NB4 (cell line): ENCODE measurements around the gene PCDHGA10.

Experiments
- DNase-seq: peaks from one replicate; pipeline ENCODE4 v3.0.0; 2010; ENCODE audit warnings: low read depth
- H3K4me3 ChIP-seq: one replicate; pipeline ENCODE4 v1.5.1; 2011; ENCODE audit warnings: mild to moderate bottlenecking, low read depth, low read length, moderate library complexity
- CTCF ChIP-seq: IDR thresholded peaks from one replicate; pipeline ENCODE4 v1.5.1; 2012; ENCODE audit warnings: low read depth, low read length
- MAX ChIP-seq: IDR thresholded peaks from 2 replicates; pipeline ENCODE4 v1.6.1; 2011; ENCODE audit warnings: low read depth, low read length
- MYC ChIP-seq: IDR thresholded peaks from 2 replicates; pipeline ENCODE4 v1.6.1; 2011; ENCODE audit warnings: low read depth, low read length
- POLR2A ChIP-seq: IDR thresholded peaks from 2 replicates; pipeline ENCODE4 v1.6.1; 2011; ENCODE audit warnings: mild to moderate bottlenecking; ENCODE audit not compliant: insufficient read length; ENCODE audit errors: extremely low read depth

Gene PCDHGA10

DNA sequence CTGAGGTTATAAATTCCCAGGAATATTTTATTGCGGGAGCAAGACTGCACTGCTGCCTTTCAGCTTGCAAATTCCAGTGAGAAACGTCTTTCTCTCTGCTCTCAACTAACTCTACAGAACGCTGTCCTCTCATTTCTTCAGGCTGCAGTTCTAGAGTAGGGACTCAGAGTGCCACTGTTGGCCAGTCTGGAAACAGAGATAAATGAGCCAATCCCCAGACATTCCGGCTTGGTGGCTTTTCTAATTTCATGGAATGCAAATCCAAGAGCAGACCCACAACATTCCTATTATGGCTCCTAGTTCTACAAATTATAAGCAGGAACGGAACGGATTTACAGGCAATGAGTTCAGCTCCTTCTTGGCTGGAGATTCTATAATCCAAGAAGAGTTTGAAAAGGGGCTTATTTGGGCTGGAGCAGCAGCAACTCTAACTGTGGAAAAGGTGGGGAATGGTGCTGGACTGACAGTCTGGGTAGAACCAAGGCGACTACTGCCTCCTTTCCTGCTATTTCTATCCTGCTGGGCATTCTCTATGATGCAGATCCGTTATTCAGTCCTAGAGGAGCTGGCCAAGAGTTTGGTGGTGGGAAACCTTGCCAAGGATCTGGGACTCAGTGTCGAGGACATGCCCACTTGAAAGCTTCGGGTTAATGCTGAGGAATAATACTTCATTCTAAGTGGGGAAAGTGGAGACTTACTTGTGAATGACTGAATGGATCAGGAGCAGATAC is 26.8 kb downstream of the PCDHGA10 start:
- DNase-seq: no peak
- H3K4me3 ChIP-seq: no peak overlapping the region
- TF ChIP-seq CTCF (no peak), MAX (no peak), POLR2A (no peak), MYC (no peak)

- DNase-seq: no peak
- no peak overlapping the region for H3K4me3 ChIP-seq
- TF ChIP-seq MYC (no peak), CTCF (no peak), POLR2A (no peak), MAX (no peak)
Measured at GRCh38 chr5:141440341-141440740, 27.6 kb downstream of the PCDHGA10 start.

DNA sequence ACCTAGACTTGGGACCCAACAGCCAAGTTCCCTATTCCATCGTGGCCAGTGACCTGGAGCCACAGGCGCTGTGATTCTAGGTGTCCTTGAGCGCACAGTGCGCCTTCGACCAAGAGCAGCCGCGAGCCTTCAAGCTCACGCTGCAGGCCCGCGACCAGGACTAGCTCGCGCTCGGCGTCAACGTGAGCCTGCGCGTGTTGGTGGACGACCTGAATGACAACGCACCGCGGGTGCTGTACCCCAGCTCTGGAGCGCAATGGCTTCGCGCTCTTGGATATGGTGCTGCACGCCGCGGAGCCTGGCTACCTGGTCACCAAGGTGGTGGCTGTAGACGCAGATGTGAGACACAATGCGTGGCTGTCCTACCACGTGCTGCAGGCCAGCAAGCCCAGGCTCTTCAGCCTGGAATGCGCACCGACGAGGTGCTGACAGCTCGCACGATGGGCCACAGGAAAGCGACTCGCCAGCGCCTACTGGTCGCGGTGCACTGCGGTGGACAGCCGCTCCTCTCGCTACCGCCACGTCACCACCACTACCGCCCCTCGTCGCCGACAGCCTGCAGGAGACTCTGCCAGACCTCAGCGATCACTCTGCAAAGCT is 28.9 kb downstream of the PCDHGA10 start:
- no peak for DNase-seq
- TF ChIP-seq MAX: no peak
- no peak for TF ChIP-seq POLR2A
- TF ChIP-seq CTCF: no peak
- no peak for TF ChIP-seq MYC
- no peak overlapping the region for H3K4me3 ChIP-seq

DNA sequence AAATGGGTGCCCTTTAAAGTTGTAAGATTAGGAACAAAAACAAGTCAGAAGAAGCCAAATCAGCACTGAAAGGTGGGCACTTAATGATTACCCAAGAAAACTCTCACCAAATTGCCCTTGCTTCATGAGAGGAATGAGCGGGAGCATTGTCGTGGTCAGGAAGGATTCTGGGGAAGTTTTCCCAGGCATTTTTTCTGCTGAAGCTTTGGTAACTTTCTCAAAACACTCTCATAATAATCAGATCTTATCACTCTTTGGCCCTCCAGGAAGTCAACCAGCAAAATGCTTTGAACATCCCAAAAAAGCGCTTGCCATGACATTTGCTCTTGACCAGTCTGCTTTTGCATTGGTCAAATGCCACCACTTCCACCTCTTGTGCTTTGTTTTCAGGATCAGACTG is 52.6 kb downstream of the PCDHGA10 start:
- no peak for DNase-seq
- no peak overlapping the region for H3K4me3 ChIP-seq
- no peak for TF ChIP-seq MYC
- no peak for TF ChIP-seq CTCF
- TF ChIP-seq POLR2A: no peak
- no peak for TF ChIP-seq MAX
